SK-N-SH (cell line): ENCODE results near the gene SLC39A9. TPM values are rescaled to one million over a fixed set of nuclear protein-coding genes. Genes with fewer than 3 reads are reported as not detected.

Source experiments
- CTCF ChIA-PET: fragments of 300-600, 350-600 bp; formaldehyde crosslinking; extraction: SDS; loops from one replicate; lab custom pipeline; 2021; lab: Yijun Ruan, JAX
- POLR2A ChIA-PET: fragments of 350-600 bp; sonication (Branson Sonifier 250); formaldehyde crosslinking; extraction: SDS; loops from one replicate; lab custom pipeline; 2020; ENCODE audit warnings: antibody characterized with exemption, inconsistent platforms; lab: Yijun Ruan, JAX
- DNase-seq: peaks from one replicate; pipeline ENCODE4 v3.0.0; 2012
- H2AFZ ChIP-seq: fragments of 200-600 bp; sonication (generic); 2 replicates; pipeline ENCODE4 v1.8.1; 2016; ENCODE audit warnings: antibody characterized with exemption, mild to moderate bottlenecking, low read depth
- H3F3A ChIP-seq: fragments of 200-600 bp; sonication (generic); replicated peaks from 2 replicates; pipeline ENCODE3; 2016; ENCODE audit warnings: antibody characterized with exemption, mild to moderate bottlenecking; ENCODE audit not compliant: insufficient read depth
- H3K27ac ChIP-seq, 2 experiments: fragments of 200-500 bp in 1 of 2; fragments of 200-600 bp in 1 of 2; sonication (Bioruptor generic) in 1 of 2; sonication (generic), shearing (Covaris generic) in 1 of 2; 2 replicates each; pipeline versions ENCODE4 v1.5.1 to v1.6.1; 2014 to 2016; ENCODE audit warnings: low read depth in 2 of 2, inconsistent platforms in 1 of 2, low read length in 1 of 2, mild to moderate bottlenecking in 1 of 2, mixed read lengths in 1 of 2
- H3K27me3 ChIP-seq: fragments of 200-600 bp; sonication (generic), shearing (Covaris generic); 2 replicates; pipeline ENCODE4 v1.6.1; 2016; ENCODE audit warnings: mixed run types; ENCODE audit not compliant: insufficient read depth
- H3K36me3 ChIP-seq, 2 experiments: fragments of 200-500 bp in 1 of 2; fragments of 200-600 bp in 1 of 2; sonication (Bioruptor generic) in 1 of 2; sonication (generic) in 1 of 2; replicated peaks in 1 of 2; 2 replicates each; pipeline versions ENCODE3 to v1.5.1; 2014 to 2016; ENCODE audit warnings: low read length in 1 of 2, mild to moderate bottlenecking in 1 of 2; ENCODE audit not compliant: insufficient read depth in 2 of 2, control insufficient read depth in 1 of 2
- H3K4me1 ChIP-seq, 2 experiments: fragments of 200-500 bp in 1 of 2; fragments of 200-600 bp in 1 of 2; sonication (Bioruptor generic) in 1 of 2; sonication (generic), shearing (Covaris generic) in 1 of 2; 2 replicates each; pipeline versions ENCODE4 v1.5.1 to v1.6.1; 2014 to 2016; ENCODE audit warnings: low read depth in 1 of 2, low read length in 1 of 2, mixed run types in 1 of 2; ENCODE audit not compliant: insufficient read depth in 2 of 2, control insufficient read depth in 1 of 2
- H3K4me2 ChIP-seq: fragments of 200-600 bp; sonication (generic), shearing (Covaris generic); 2 replicates; pipeline ENCODE4 v1.6.1; 2017; ENCODE audit warnings: mixed run types
- H3K4me3 ChIP-seq, 2 experiments: fragments of 200-500 bp in 1 of 2; fragments of 200-600 bp in 1 of 2; sonication (Bioruptor generic) in 1 of 2; sonication (generic), shearing (Covaris generic) in 1 of 2; 2 replicates each; pipeline versions ENCODE4 v1.5.1 to v1.8.1; 2014 to 2016; ENCODE audit warnings: low read depth in 2 of 2, inconsistent platforms in 1 of 2, low read length in 1 of 2, mild to moderate bottlenecking in 1 of 2, mixed read lengths in 1 of 2, moderate library complexity in 1 of 2
- H3K79me2 ChIP-seq: fragments of 200-600 bp; sonication (generic); 2 replicates; pipeline ENCODE4 v1.8.1; 2017; ENCODE audit warnings: mild to moderate bottlenecking; ENCODE audit not compliant: insufficient read depth
- H3K9ac ChIP-seq: fragments of 200-600 bp; sonication (generic); 2 replicates; pipeline ENCODE4 v1.6.1; 2017; ENCODE audit warnings: mixed run types
- H3K9me2 ChIP-seq: fragments of 200-600 bp; sonication (generic); 2 replicates; pipeline ENCODE4 v1.6.1; 2017; ENCODE audit warnings: mixed run types
- H3K9me3 ChIP-seq: fragments of 200-600 bp; sonication (generic); 2 replicates; pipeline ENCODE4 v1.6.1; 2017; ENCODE audit warnings: mixed run types, mild to moderate bottlenecking, moderate library complexity
- H4K20me1 ChIP-seq: fragments of 200-600 bp; sonication (generic); 2 replicates; pipeline ENCODE4 v1.6.1; 2017; ENCODE audit warnings: mild to moderate bottlenecking, mixed run types; ENCODE audit not compliant: insufficient read depth
- ELF1 ChIP-seq: IDR thresholded peaks from 2 replicates; pipeline ENCODE4 v1.4.0; 2012
- FOSL2 ChIP-seq: IDR thresholded peaks from 2 replicates; pipeline ENCODE4 v1.4.0; 2012; ENCODE audit warnings: low read depth, mild to moderate bottlenecking, moderate library complexity, borderline replicate concordance
- FOXJ3 ChIP-seq: sonication (generic); formaldehyde crosslinking; IDR thresholded peaks from 2 replicates; pipeline ENCODE4 v1.5.1; 2020; ENCODE audit warnings: mild to moderate bottlenecking, missing genetic modification reagents
- GABPA ChIP-seq: IDR thresholded peaks from 2 replicates; pipeline ENCODE4 v1.4.0; 2012; ENCODE audit warnings: low read depth, mild to moderate bottlenecking
- JUND ChIP-seq: IDR thresholded peaks from 2 replicates; pipeline ENCODE4 v1.4.0; 2012
- MXI1 ChIP-seq: IDR thresholded peaks from 2 replicates; pipeline ENCODE4 v1.6.1; 2012; ENCODE audit warnings: mild to moderate bottlenecking, low read depth, low read length, improper control_type of control experiment
- RFX5 ChIP-seq: IDR thresholded peaks from 2 replicates; pipeline ENCODE4 v1.6.1; 2012; ENCODE audit warnings: mild to moderate bottlenecking, improper control_type of control experiment, low read length
- RXRA ChIP-seq: IDR thresholded peaks from 2 replicates; pipeline ENCODE4 v1.4.0; 2012; ENCODE audit warnings: low read depth, mild to moderate bottlenecking, borderline replicate concordance
- SMC3 ChIP-seq: IDR thresholded peaks from 2 replicates; pipeline ENCODE4 v1.6.1; 2012; ENCODE audit warnings: low read depth, low read length, improper control_type of control experiment
- TEAD4 ChIP-seq: IDR thresholded peaks from 2 replicates; pipeline ENCODE4 v1.4.0; 2012; ENCODE audit warnings: mild to moderate bottlenecking, borderline replicate concordance; ENCODE audit not compliant: insufficient read depth
- USF2 ChIP-seq: fragments of 150-350 bp; IDR thresholded peaks from 2 replicates; pipeline ENCODE4 v1.6.1; 2017; ENCODE audit warnings: antibody characterized with exemption, low read length, low read depth, borderline replicate concordance
- YY1 ChIP-seq: IDR thresholded peaks from 2 replicates; pipeline ENCODE4 v1.4.0; 2012; ENCODE audit warnings: low read depth, mild to moderate bottlenecking
- WGBS: methylation state at CpG from one replicate; pipeline ENCODE4 v1.1.6; 2017; ENCODE audit warnings: low lambda C conversion rate; 5-methylcytosine and 5-hydroxymethylcytosine counted together
- polyA plus RNA-seq, 3 experiments: library from polyadenylated mRNA; depleted of rRNA; stranded (reverse); fragments of >200 nt; gene quantifications; 2 replicates each; pipeline ENCODE4 v1.2.3, GENCODE V29; 2012
- TF ChIP-seq, protein P1 (sequence below): fragments of 150-350 bp; IDR thresholded peaks from 2 replicates; pipeline ENCODE4 v1.6.1; 2016; ENCODE audit warnings: mild to moderate bottlenecking, low read depth, low read length
- TF ChIP-seq, protein P2 (sequence below): IDR thresholded peaks from 2 replicates; pipeline ENCODE4 v1.4.0; 2012; ENCODE audit warnings: low read depth, borderline replicate concordance

SLC39A9 gene
- polyA plus RNA-seq, 1 of the 3 experiments (the other 2 are of a cell fraction), result 39.8 TPM

DNA sequence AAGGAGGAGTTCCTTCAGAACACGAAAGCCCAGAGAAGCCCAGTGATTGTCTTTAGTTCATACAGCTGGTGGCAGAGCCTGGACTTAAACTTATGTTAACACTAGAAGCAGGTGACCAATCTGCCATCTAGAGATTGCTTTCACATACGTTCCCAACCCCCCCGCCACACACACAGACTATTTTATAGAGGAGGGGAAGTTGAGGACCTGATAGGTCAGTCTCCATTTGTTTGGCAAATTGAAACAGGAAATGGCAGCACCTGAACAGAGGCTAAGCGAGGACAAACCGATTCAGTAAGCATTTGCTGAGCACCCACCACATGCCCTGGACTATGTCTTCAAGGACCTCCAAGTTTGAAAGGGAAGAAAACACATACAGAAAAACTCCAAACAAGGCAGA, 81.2 kb downstream of the SLC39A9 start:
- ChIA-PET POLR2A (no interaction called here), CTCF (interaction anchor here (0.9 to 2.4 kb wide), 5 partner anchors 9 to 95 kb away, joined by 3 to 8 read pairs (median 4); no protein-coding TSS in a partner anchor)
- DNase-seq, result no peak
- TF ChIP-seq USF2, result no peak
- TF ChIP-seq FOXJ3, result no peak
- TF ChIP-seq FOSL2, result no peak
- TF ChIP-seq RFX5, result no peak
- Histone ChIP-seq H2AFZ (no peak overlapping the region), H3K9me2 (no peaks in the 10 kb centered on the region), H4K20me1 (no peaks in the 10 kb centered on the region), H3F3A (no peaks in the 10 kb centered on the region), H3K4me2 (no peak overlapping the region), H3K4me1 (peaks cover 0 to 9% of the 10 kb centered on the region in 2 experiments; a peak in 1 of 4 replicates), H3K36me3 (no peaks in the 10 kb centered on the region), H3K79me2 (no peaks in the 10 kb centered on the region), H3K27ac (no peak overlapping the region), H3K4me3 (no peak overlapping the region), H3K9ac (no peak overlapping the region), H3K27me3 (peaks cover 17% of the 10 kb centered on the region; the same call in 1 of the 2 replicates), H3K9me3 (no peaks in the 10 kb centered on the region)
- WGBS, result 83% methylated on average over 5 of the region's 5 CpGs

DNA sequence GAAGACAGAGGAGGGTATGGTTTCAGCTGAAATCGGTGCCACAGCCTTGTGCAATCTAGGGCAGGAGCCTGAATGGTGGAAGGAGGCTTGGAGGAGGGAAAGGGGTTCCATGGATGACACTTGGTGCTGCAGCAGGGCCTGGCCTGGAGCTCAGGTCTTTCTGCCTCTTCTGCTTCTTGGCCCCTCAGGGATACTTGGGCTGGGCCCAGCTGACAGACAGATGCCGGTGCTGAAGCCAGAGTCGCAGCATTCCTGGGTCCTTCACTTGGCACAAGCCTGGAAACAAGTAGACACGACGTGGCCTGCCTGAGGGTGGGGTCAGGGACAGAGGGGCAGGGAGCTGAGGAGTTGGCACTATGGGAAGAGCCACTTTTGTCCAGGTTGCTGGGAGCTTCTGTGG, 81.6 kb downstream of the SLC39A9 start:
- Histone ChIP-seq H3K9me3 (no peaks in the 10 kb centered on the region), H3F3A (no peaks in the 10 kb centered on the region), H3K36me3 (no peaks in the 10 kb centered on the region), H3K79me2 (no peaks in the 10 kb centered on the region), H2AFZ (no peak overlapping the region), H3K4me3 (no peak overlapping the region), H3K27ac (no peak overlapping the region), H3K4me2 (no peak overlapping the region), H3K9ac (no peak overlapping the region), H4K20me1 (no peaks in the 10 kb centered on the region), H3K27me3 (peaks cover 22% of the 10 kb centered on the region; the same call in 1 of the 2 replicates), H3K4me1 (peaks cover 0 to 13% of the 10 kb centered on the region in 2 experiments; a peak in 1 of 4 replicates), H3K9me2 (no peaks in the 10 kb centered on the region)
- no peak for DNase-seq
- TF ChIP-seq, protein P1, sequence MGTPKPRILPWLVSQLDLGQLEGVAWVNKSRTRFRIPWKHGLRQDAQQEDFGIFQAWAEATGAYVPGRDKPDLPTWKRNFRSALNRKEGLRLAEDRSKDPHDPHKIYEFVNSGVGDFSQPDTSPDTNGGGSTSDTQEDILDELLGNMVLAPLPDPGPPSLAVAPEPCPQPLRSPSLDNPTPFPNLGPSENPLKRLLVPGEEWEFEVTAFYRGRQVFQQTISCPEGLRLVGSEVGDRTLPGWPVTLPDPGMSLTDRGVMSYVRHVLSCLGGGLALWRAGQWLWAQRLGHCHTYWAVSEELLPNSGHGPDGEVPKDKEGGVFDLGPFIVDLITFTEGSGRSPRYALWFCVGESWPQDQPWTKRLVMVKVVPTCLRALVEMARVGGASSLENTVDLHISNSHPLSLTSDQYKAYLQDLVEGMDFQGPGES, result no peak
- no peak for TF ChIP-seq FOSL2
- no peak for TF ChIP-seq MXI1
- no peak for TF ChIP-seq RXRA
- no peak for TF ChIP-seq YY1
- TF ChIP-seq USF2, result no peak
- TF ChIP-seq RFX5, result no peak
- TF ChIP-seq, protein P2, sequence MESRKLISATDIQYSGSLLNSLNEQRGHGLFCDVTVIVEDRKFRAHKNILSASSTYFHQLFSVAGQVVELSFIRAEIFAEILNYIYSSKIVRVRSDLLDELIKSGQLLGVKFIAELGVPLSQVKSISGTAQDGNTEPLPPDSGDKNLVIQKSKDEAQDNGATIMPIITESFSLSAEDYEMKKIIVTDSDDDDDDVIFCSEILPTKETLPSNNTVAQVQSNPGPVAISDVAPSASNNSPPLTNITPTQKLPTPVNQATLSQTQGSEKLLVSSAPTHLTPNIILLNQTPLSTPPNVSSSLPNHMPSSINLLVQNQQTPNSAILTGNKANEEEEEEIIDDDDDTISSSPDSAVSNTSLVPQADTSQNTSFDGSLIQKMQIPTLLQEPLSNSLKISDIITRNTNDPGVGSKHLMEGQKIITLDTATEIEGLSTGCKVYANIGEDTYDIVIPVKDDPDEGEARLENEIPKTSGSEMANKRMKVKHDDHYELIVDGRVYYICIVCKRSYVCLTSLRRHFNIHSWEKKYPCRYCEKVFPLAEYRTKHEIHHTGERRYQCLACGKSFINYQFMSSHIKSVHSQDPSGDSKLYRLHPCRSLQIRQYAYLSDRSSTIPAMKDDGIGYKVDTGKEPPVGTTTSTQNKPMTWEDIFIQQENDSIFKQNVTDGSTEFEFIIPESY, result no peak
- no peak for TF ChIP-seq ELF1
- no peak for TF ChIP-seq GABPA
- TF ChIP-seq SMC3, result no peak
- no peak for TF ChIP-seq TEAD4
- TF ChIP-seq JUND, result no peak
- CTCF ChIA-PET, result interaction anchor here (0.9 to 2.4 kb wide), 5 partner anchors 9 to 95 kb away, joined by 3 to 8 read pairs (median 4); no protein-coding TSS in a partner anchor
- 50% methylated on average over 3 of the region's 5 CpGs for WGBS
- POLR2A ChIA-PET, result no interaction called here
